A549 (cell line): ENCODE results near the gene WSCD2. TPM values are rescaled to one million over a fixed set of nuclear protein-coding genes. Genes with fewer than 3 reads are reported as not detected.

ENCODE experiments used
- ATAC-seq, 2 experiments: fragments of 200-7000 bp in 1 of 2; fragments of >200 bp in 1 of 2; cut with Nextera tagmentation in 1 of 2; cut with Tn5 transposase in 1 of 2; 3 replicates each; pipeline versions ENCODE4 v1.8.0 to v1.9.1; 2018 to 2020; ENCODE audit warnings: mild to moderate bottlenecking in 1 of 2, moderate library complexity in 1 of 2
- CTCF ChIA-PET: fragments of 300-600 bp; sonication (Branson Sonifier 250); formaldehyde crosslinking; extraction: SDS; loops from one replicate; lab custom pipeline; 2021; ENCODE audit warnings: antibody characterized with exemption, inconsistent platforms; lab: Yijun Ruan, JAX
- POLR2A ChIA-PET: fragments of 350-600 bp; formaldehyde crosslinking; extraction: SDS; loops from one replicate; lab custom pipeline; 2021; ENCODE audit warnings: antibody characterized with exemption, inconsistent platforms; lab: Yijun Ruan, JAX
- DNase-seq, 2 experiments: peaks; one replicate each; pipeline versions ENCODE4 v3.0.0 to v3.0.0-alpha.2; 2011 to 2016; ENCODE audit warnings: low read depth in 1 of 2, low spot score in 1 of 2
- FAIRE-seq: peaks from 2 replicates; lab custom pipeline; 2011; peaks lifted over from hg19 to GRCh38; lab: Jason Lieb, UNC
- H3K27ac ChIP-seq, 2 experiments: fragments of >200 bp; sonication (Bioruptor Twin); formaldehyde crosslinking; 3 replicates each; pipeline ENCODE4 v1.5.1; 2016 to 2017
- H3K4me1 ChIP-seq: fragments of >200 bp; sonication (Bioruptor Twin); formaldehyde crosslinking; 3 replicates; pipeline ENCODE4 v1.6.1; 2016
- H3K4me2 ChIP-seq: fragments of >200 bp; sonication (Bioruptor Twin); formaldehyde crosslinking; 3 replicates; pipeline ENCODE4 v1.6.1; 2016
- H3K4me3 ChIP-seq: fragments of >200 bp; sonication (Bioruptor Twin); formaldehyde crosslinking; 3 replicates; pipeline ENCODE4 v1.5.1; 2016
- H3K9me3 ChIP-seq: fragments of >200 bp; sonication (Bioruptor Twin); formaldehyde crosslinking; 3 replicates; pipeline ENCODE4 v1.6.1; 2016
- BHLHE40 ChIP-seq: IDR thresholded peaks from 2 replicates; pipeline ENCODE4 v1.6.1; 2012; ENCODE audit warnings: low read depth, low read length, inconsistent platforms
- CBX8 ChIP-seq: fragments of 200-600 bp; sonication (generic); IDR thresholded peaks from 2 replicates; pipeline ENCODE4 v1.6.1; 2016
- EHF ChIP-seq: fragments of 250-450 bp; sonication (Bioruptor Pico); IDR thresholded peaks from 2 replicates; pipeline ENCODE4 v1.5.0; 2020; ENCODE audit warnings: mild to moderate bottlenecking
- ESRRA ChIP-seq: fragments of 150-350 bp; IDR thresholded peaks from 2 replicates; pipeline ENCODE4 v1.6.1; 2014; ENCODE audit warnings: mild to moderate bottlenecking, low read length, borderline replicate concordance
- HOXA7 ChIP-seq: fragments of 250-450 bp; sonication (Bioruptor Pico); IDR thresholded peaks from 2 replicates; pipeline ENCODE4 v1.5.0; 2020; ENCODE audit warnings: mild to moderate bottlenecking, moderate library complexity
- MAFK ChIP-seq: fragments of 450-650 bp; IDR thresholded peaks from 2 replicates; pipeline ENCODE4 v1.6.1; 2014; ENCODE audit not compliant: partially characterized antibody
- NPAS2 ChIP-seq: fragments of 250-450 bp; sonication (Bioruptor Pico); IDR thresholded peaks from 2 replicates; pipeline ENCODE4 v1.8.0; 2022; ENCODE audit warnings: mild to moderate bottlenecking, moderate library complexity, borderline replicate concordance
- PHF8 ChIP-seq: fragments of 200-600 bp; sonication (generic); IDR thresholded peaks from 2 replicates; pipeline ENCODE4 v1.6.1; 2016; ENCODE audit warnings: low read depth, mild to moderate bottlenecking, antibody characterized with exemption, moderate library complexity, borderline replicate concordance
- RARB ChIP-seq: fragments of 250-450 bp; sonication (Bioruptor Pico); IDR thresholded peaks from 2 replicates; pipeline ENCODE4 v1.8.0; 2021; ENCODE audit warnings: mild to moderate bottlenecking, moderate library complexity
- RFX5 ChIP-seq: fragments of 450-650 bp; IDR thresholded peaks from 2 replicates; pipeline ENCODE4 v1.7.1; 2014; ENCODE audit warnings: antibody characterized with exemption, mild to moderate bottlenecking, moderate library complexity
- SMC3 ChIP-seq: fragments of >200 bp; sonication (Bioruptor Twin); formaldehyde crosslinking; IDR thresholded peaks from 3 replicates; pipeline ENCODE4 v1.6.1; 2018; ENCODE audit warnings: inconsistent platforms
- TP53 ChIP-seq: fragments of 250-450 bp; sonication (Bioruptor Pico); IDR thresholded peaks from 2 replicates; pipeline ENCODE4 v1.5.0; 2021; ENCODE audit warnings: mild to moderate bottlenecking, moderate library complexity
- ZC3H11A ChIP-seq: fragments of 450-650 bp; IDR thresholded peaks from 2 replicates; pipeline ENCODE4 v1.6.1; 2014; ENCODE audit warnings: antibody characterized with exemption, mild to moderate bottlenecking
- ZSCAN20 ChIP-seq: fragments of 250-450 bp; sonication (Bioruptor Pico); IDR thresholded peaks from 2 replicates; pipeline ENCODE4 v1.8.0; 2022; ENCODE audit warnings: mild to moderate bottlenecking, moderate library complexity
- WGBS: methylation state at CpG from one replicate; pipeline ENCODE4 v1.1.6; 2017; ENCODE audit errors: missing lambda C conversion rate; 5-methylcytosine and 5-hydroxymethylcytosine counted together
- polyA plus RNA-seq, 4 experiments: library from polyadenylated mRNA; depleted of rRNA in 3 of 4; stranded (reverse); fragments of >200 nt; fragmentation: RNase III in 1 of 4; extraction: RNeasy Plus Mini Kit Qiagen cat#74134 plus additional on column Dnase treatment in 1 of 4; gene quantifications; 2 replicates in 3 of 4; 3 replicates in 1 of 4; pipeline ENCODE4 v1.2.3, GENCODE V29; 2011 to 2017
- TF ChIP-seq, protein P1 (sequence below): IDR thresholded peaks from 2 replicates; pipeline ENCODE4 v1.6.1; 2012; ENCODE audit warnings: low read depth, borderline replicate concordance
- TF ChIP-seq, protein P2 (sequence below): fragments of 450-650 bp; IDR thresholded peaks from 2 replicates; pipeline ENCODE4 v1.6.1; 2014; ENCODE audit warnings: antibody characterized with exemption
- TF ChIP-seq, protein P3 (sequence below): fragments of 200-600 bp; sonication (generic); IDR thresholded peaks from 2 replicates; pipeline ENCODE4 v1.6.1; 2016; ENCODE audit warnings: antibody characterized with exemption, mild to moderate bottlenecking, moderate library complexity
- TF ChIP-seq, protein P4 (sequence below): fragments of 250-450 bp; sonication (Bioruptor Pico); IDR thresholded peaks from 2 replicates; pipeline ENCODE4 v1.5.0; 2021; ENCODE audit warnings: mild to moderate bottlenecking, moderate library complexity, borderline replicate concordance
- TF ChIP-seq, protein P5 (sequence below): IDR thresholded peaks from 2 replicates; pipeline ENCODE4 v1.6.1; 2012
- TF ChIP-seq, protein P6 (sequence below): fragments of >200 bp; sonication (Bioruptor Twin); formaldehyde crosslinking; IDR thresholded peaks from 3 replicates; pipeline ENCODE4 v1.5.1; 2016
- TF ChIP-seq, protein P7 (sequence below): fragments of >200 bp; sonication (Bioruptor Twin); formaldehyde crosslinking; IDR thresholded peaks from 3 replicates; pipeline ENCODE4 v1.6.1; 2016
- TF ChIP-seq, protein P8 (sequence below): IDR thresholded peaks from 2 replicates; pipeline ENCODE4 v1.6.1; 2012

The WSCD2 gene
- polyA plus RNA-seq, 2 of the 4 experiments (the other 2 are of a cell fraction) = not detected

DNA sequence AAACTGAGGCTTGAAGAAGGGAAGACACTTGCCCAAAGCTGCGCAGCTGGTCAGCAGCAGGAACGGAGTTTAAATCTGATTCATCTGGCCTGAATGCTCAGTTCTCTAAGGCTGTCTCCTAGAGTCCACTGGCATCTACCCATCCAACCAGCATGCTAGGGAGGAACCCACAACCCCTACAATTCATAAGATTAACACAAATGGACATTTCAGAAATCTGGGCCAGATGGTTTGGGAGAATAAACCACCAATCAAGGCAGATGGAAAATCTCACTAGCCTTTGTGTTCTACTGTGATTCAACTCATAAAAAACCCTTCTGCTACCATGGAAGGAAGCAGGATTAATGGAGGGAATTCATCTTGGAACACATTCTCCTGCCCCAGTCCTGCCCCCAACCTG, 67.8 kb downstream of the WSCD2 start (continued):
- TF ChIP-seq, protein P1, sequence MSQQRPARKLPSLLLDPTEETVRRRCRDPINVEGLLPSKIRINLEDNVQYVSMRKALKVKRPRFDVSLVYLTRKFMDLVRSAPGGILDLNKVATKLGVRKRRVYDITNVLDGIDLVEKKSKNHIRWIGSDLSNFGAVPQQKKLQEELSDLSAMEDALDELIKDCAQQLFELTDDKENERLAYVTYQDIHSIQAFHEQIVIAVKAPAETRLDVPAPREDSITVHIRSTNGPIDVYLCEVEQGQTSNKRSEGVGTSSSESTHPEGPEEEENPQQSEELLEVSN = no peak
- TF ChIP-seq, protein P2, sequence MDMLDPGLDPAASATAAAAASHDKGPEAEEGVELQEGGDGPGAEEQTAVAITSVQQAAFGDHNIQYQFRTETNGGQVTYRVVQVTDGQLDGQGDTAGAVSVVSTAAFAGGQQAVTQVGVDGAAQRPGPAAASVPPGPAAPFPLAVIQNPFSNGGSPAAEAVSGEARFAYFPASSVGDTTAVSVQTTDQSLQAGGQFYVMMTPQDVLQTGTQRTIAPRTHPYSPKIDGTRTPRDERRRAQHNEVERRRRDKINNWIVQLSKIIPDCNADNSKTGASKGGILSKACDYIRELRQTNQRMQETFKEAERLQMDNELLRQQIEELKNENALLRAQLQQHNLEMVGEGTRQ = no peak
- TF ChIP-seq RARB = no peak

DNA sequence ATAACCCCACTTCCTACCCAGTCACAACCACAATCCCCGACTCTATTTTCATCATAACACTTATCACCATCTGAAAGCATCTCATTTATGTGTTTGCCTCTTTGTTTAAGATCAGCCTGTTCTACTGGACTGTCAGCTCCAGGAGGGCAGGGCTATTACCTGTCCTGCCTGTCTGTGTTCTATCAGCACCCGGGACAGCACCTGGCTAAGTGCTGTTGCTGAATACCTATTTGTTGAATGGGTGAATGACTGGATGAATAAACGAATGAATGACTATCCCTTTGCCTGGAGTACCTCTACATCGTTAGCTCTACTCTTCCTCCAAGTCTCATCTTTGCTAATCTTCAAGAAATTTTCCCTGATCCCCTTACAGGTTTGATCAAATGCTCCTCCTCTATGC, 69.0 kb downstream of the WSCD2 start:
- H3K27ac ChIP-seq = no peak overlapping the region
- H3K9me3 ChIP-seq = no peaks in the 10 kb centered on the region
- ATAC-seq = no peak
- ChIA-PET CTCF (interaction anchor here (4.8 kb wide), 1 partner anchor 207 kb away, joined by 34 read pairs; no protein-coding TSS in a partner anchor), POLR2A (no interaction called here)
- no peak for DNase-seq
- no peak for FAIRE-seq
- no peak overlapping the region for H3K4me3 ChIP-seq
- H3K4me1 ChIP-seq = no peaks in the 10 kb centered on the region
- no peak for TF ChIP-seq SMC3
- TF ChIP-seq, protein P3, sequence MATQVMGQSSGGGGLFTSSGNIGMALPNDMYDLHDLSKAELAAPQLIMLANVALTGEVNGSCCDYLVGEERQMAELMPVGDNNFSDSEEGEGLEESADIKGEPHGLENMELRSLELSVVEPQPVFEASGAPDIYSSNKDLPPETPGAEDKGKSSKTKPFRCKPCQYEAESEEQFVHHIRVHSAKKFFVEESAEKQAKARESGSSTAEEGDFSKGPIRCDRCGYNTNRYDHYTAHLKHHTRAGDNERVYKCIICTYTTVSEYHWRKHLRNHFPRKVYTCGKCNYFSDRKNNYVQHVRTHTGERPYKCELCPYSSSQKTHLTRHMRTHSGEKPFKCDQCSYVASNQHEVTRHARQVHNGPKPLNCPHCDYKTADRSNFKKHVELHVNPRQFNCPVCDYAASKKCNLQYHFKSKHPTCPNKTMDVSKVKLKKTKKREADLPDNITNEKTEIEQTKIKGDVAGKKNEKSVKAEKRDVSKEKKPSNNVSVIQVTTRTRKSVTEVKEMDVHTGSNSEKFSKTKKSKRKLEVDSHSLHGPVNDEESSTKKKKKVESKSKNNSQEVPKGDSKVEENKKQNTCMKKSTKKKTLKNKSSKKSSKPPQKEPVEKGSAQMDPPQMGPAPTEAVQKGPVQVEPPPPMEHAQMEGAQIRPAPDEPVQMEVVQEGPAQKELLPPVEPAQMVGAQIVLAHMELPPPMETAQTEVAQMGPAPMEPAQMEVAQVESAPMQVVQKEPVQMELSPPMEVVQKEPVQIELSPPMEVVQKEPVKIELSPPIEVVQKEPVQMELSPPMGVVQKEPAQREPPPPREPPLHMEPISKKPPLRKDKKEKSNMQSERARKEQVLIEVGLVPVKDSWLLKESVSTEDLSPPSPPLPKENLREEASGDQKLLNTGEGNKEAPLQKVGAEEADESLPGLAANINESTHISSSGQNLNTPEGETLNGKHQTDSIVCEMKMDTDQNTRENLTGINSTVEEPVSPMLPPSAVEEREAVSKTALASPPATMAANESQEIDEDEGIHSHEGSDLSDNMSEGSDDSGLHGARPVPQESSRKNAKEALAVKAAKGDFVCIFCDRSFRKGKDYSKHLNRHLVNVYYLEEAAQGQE = peak; percentile 54; the same call in 1 of the 2 replicates
- WGBS = 4% methylated on average over 4 of the region's 4 CpGs
- H3K4me2 ChIP-seq = no peak overlapping the region

DNA sequence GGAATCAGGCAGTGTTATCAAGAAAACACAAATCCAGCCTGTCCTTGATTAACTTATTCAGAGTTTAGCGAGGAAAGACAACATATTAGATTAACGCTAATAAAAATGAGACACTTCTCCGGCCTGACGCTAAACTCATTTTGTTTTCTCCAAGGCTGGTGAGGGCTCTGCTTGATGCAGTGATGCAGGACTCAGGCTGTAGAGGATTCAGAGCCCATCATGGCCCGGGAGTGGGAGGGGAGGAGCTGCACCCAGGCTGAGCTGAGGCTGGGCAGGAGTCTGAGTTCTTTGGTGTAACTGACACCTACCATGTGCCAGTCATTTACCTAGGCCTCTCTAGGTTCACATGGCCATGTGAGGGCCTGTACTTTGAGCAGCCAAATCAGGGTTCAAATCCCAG, 70.0 kb downstream of the WSCD2 start:
- H3K4me1 ChIP-seq = no peaks in the 10 kb centered on the region
- ChIA-PET CTCF (interaction anchor here (1.3 to 1.9 kb wide), 2 partner anchors 207 to 208 kb away, joined by 4 read pairs; no protein-coding TSS in a partner anchor), POLR2A (no interaction called here)
- WGBS = 48% methylated on average over 5 of the region's 5 CpGs
- DNase-seq = no peak
- no peak for FAIRE-seq
- H3K27ac ChIP-seq = no peak overlapping the region
- 0 out of 3 replicates have a peak, but pooled peaks cover 4% of the 10 kb centered on the region for H3K9me3 ChIP-seq
- H3K4me2 ChIP-seq = no peak overlapping the region
- no peak overlapping the region for H3K4me3 ChIP-seq
- no peak for ATAC-seq
- TF ChIP-seq, protein P4, sequence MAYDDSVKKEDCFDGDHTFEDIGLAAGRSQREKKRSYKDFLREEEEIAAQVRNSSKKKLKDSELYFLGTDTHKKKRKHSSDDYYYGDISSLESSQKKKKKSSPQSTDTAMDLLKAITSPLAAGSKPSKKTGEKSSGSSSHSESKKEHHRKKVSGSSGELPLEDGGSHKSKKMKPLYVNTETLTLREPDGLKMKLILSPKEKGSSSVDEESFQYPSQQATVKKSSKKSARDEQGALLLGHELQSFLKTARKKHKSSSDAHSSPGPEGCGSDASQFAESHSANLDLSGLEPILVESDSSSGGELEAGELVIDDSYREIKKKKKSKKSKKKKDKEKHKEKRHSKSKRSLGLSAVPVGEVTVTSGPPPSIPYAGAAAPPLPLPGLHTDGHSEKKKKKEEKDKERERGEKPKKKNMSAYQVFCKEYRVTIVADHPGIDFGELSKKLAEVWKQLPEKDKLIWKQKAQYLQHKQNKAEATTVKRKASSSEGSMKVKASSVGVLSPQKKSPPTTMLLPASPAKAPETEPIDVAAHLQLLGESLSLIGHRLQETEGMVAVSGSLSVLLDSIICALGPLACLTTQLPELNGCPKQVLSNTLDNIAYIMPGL = no peak
- TF ChIP-seq, protein P5, sequence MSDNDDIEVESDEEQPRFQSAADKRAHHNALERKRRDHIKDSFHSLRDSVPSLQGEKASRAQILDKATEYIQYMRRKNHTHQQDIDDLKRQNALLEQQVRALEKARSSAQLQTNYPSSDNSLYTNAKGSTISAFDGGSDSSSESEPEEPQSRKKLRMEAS = no peak
- TF ChIP-seq, protein P6, sequence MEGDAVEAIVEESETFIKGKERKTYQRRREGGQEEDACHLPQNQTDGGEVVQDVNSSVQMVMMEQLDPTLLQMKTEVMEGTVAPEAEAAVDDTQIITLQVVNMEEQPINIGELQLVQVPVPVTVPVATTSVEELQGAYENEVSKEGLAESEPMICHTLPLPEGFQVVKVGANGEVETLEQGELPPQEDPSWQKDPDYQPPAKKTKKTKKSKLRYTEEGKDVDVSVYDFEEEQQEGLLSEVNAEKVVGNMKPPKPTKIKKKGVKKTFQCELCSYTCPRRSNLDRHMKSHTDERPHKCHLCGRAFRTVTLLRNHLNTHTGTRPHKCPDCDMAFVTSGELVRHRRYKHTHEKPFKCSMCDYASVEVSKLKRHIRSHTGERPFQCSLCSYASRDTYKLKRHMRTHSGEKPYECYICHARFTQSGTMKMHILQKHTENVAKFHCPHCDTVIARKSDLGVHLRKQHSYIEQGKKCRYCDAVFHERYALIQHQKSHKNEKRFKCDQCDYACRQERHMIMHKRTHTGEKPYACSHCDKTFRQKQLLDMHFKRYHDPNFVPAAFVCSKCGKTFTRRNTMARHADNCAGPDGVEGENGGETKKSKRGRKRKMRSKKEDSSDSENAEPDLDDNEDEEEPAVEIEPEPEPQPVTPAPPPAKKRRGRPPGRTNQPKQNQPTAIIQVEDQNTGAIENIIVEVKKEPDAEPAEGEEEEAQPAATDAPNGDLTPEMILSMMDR = no peak
- TF ChIP-seq CBX8 (no peak), BHLHE40 (no peak), ZSCAN20 (CRISPR knock-in tag) (no peak), ESRRA (no peak), TP53 (CRISPR knock-in tag) (no peak), HOXA7 (CRISPR knock-in tag) (no peak), EHF (no peak), NPAS2 (no peak), ZC3H11A (no peak), RFX5 (no peak), PHF8 (no peak), MAFK (no peak)
- TF ChIP-seq, protein P7, sequence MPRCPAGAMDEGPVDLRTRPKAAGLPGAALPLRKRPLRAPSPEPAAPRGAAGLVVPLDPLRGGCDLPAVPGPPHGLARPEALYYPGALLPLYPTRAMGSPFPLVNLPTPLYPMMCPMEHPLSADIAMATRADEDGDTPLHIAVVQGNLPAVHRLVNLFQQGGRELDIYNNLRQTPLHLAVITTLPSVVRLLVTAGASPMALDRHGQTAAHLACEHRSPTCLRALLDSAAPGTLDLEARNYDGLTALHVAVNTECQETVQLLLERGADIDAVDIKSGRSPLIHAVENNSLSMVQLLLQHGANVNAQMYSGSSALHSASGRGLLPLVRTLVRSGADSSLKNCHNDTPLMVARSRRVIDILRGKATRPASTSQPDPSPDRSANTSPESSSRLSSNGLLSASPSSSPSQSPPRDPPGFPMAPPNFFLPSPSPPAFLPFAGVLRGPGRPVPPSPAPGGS = no peak
- TF ChIP-seq, protein P8, sequence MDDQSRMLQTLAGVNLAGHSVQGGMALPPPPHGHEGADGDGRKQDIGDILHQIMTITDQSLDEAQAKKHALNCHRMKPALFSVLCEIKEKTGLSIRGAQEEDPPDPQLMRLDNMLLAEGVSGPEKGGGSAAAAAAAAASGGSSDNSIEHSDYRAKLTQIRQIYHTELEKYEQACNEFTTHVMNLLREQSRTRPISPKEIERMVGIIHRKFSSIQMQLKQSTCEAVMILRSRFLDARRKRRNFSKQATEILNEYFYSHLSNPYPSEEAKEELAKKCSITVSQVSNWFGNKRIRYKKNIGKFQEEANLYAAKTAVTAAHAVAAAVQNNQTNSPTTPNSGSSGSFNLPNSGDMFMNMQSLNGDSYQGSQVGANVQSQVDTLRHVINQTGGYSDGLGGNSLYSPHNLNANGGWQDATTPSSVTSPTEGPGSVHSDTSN = no peak
